Neural cell (in vitro differentiated cells): ENCODE data around the gene CEACAM18.

Source experiments
- CTCF ChIP-seq: fragments of 450-650 bp; IDR thresholded peaks from 2 replicates; pipeline ENCODE4 v1.5.1; 2014; ENCODE audit warnings: antibody characterized with exemption, mild to moderate bottlenecking, moderate library complexity; ENCODE audit not compliant: poor library complexity, severe bottlenecking
- EP300 ChIP-seq: fragments of 450-650 bp; conservative IDR thresholded peaks from 2 replicates; pipeline ENCODE4 v1.6.1; 2014; ENCODE audit warnings: antibody characterized with exemption, mild to moderate bottlenecking, moderate library complexity; ENCODE audit not compliant: poor library complexity, severe bottlenecking
- EZH2 ChIP-seq: fragments of 200-600, 300-800 bp; shearing (Covaris generic), sonication (generic); IDR thresholded peaks from 2 replicates; pipeline ENCODE4 v1.6.1; 2014; ENCODE audit warnings: antibody characterized with exemption, low read length, borderline replicate concordance, mild to moderate bottlenecking; ENCODE audit not compliant: insufficient read depth, poor library complexity, severe bottlenecking
- MXI1 ChIP-seq: fragments of 450-650 bp; conservative IDR thresholded peaks from 2 replicates; pipeline ENCODE4 v1.6.1; 2014; ENCODE audit warnings: antibody characterized with exemption, mild to moderate bottlenecking; ENCODE audit not compliant: poor library complexity, severe bottlenecking
- POLR2AphosphoS5 ChIP-seq: IDR thresholded peaks from 2 replicates; pipeline ENCODE4 v1.6.1; 2012
- SMC3 ChIP-seq: fragments of 450-650 bp; conservative IDR thresholded peaks from 2 replicates; pipeline ENCODE4 v1.6.1; 2014; ENCODE audit warnings: antibody characterized with exemption, mild to moderate bottlenecking, moderate library complexity; ENCODE audit not compliant: poor library complexity
- TAF1 ChIP-seq: IDR thresholded peaks from 2 replicates; pipeline ENCODE4 v1.6.1; 2012; ENCODE audit warnings: low read depth

GRCh38 chr19:51461723-51462161 is 16.6 kb upstream of the CEACAM18 start:
- TF ChIP-seq EP300, result no peak
- TF ChIP-seq CTCF, result no peak
- TF ChIP-seq SMC3, result no peak
- TF ChIP-seq MXI1, result no peak
- no peak for TF ChIP-seq EZH2
- no peak for TF ChIP-seq TAF1
- no peak for TF ChIP-seq POLR2AphosphoS5
